Rectal smooth muscle tissue (tissue), 1 donor: ENCODE measurements around the gene GRN.

ENCODE experiments used
- H3K27ac ChIP-seq: one replicate; pipeline ENCODE4 v1.7.0; 2013; ENCODE audit warnings: low read depth, low read length, inconsistent platforms
- H3K27me3 ChIP-seq: one replicate; pipeline ENCODE4 v1.7.0; 2013; ENCODE audit warnings: low read length; ENCODE audit not compliant: control insufficient read depth, insufficient read depth
- H3K36me3 ChIP-seq: one replicate; pipeline ENCODE4 v1.7.0; 2013; ENCODE audit warnings: low read length; ENCODE audit not compliant: control insufficient read depth, insufficient read depth
- H3K4me1 ChIP-seq: one replicate; pipeline ENCODE4 v1.7.0; 2013; ENCODE audit warnings: low read length; ENCODE audit not compliant: control insufficient read depth, insufficient read depth
- H3K4me3 ChIP-seq: one replicate; pipeline ENCODE4 v1.7.0; 2013; ENCODE audit warnings: low read length
- H3K9ac ChIP-seq: one replicate; pipeline ENCODE4 v1.7.0; 2013; ENCODE audit warnings: low read length

GRN gene

DNA sequence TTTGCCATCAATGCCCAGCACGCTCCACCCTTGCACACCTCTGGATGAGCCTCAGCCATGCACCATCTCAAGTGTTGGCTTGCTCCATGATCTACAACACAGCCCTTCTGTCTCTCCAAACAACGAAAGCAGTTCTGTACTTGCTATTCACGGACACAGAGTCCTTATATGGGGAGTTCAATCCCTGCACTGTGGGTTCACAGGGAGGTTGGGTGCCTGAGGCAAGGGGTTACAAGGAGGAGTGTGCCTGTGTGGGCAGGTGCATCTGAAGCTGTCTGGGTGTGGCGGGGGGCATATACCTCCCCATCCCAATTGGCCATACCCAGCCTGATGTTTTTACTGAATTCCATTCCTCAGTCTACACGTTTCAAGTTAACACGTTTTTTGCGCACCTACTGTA is 31.1 kb upstream of the GRN start:
- Histone ChIP-seq H3K4me1 (peaks cover under 1% of the 10 kb centered on the region), H3K27ac (no peak overlapping the region), H3K9ac (no peak overlapping the region), H3K27me3 (peaks cover 21% of the 10 kb centered on the region), H3K4me3 (no peak overlapping the region), H3K36me3 (no peaks in the 10 kb centered on the region)

DNA sequence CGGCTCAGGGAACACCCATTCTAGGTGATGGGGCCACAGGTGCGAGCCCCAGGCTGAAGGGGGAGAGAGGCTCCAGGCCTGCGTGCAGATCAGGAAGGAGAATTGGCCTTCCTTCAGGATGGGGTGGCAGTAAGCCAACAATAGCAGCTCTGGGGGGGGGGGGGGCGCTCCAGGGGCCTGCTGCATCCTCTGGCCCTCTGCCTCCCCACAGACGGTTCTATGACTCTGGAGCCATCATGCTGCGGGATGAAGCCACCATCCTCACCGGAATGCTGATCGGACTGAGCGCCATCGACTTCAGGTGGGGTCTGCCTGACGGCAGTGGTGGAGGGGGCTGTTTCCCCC is 30.6 kb upstream of the GRN start:
- Histone ChIP-seq H3K4me3 (no peak overlapping the region), H3K27ac (no peak overlapping the region), H3K36me3 (no peaks in the 10 kb centered on the region), H3K9ac (no peak overlapping the region), H3K4me1 (no peaks in the 10 kb centered on the region), H3K27me3 (peaks cover 21% of the 10 kb centered on the region)

DNA sequence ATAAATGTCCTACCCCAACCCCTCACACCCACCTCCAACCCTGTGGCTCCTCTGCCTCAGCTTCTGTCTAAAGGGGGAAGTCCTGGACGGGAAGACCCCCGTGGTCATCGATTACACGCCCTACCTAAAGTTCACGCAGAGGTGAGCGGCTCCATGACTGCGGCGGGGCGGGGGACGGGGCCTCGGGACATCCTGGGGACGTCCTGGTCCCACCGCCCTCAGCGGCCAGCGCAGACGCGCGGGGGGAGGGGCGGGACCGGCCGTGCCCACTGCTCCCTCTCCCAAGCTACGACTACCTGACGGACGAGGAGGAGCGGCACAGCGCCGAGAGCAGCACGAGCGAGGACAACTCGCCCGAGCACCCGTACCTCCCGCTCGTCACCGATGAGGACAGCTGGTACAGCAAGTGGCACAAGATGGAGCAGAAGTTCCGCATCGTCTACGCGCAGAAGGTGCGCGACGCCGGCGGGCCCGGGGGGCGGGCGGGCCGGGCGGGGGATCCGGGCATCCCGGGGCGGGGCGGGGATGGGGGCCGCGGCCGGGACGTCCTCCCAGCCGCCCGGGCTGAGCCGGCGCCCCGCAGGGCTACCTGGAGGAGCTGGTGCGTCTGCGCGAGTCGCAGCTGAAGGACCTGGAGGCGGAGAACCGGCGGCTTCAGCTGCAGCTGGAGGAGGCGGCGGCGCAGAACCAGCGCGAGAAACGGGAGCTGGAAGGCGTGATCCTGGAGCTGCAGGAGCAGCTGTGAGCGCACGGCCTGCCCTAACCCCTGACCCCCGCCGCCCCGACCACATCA is 30.0 kb upstream of the GRN start:
- H3K36me3 ChIP-seq, result no peaks in the 10 kb centered on the region
- no peaks in the 10 kb centered on the region for H3K4me1 ChIP-seq
- H3K27me3 ChIP-seq, result peaks cover 21% of the 10 kb centered on the region
- no peak overlapping the region for H3K4me3 ChIP-seq
- no peak overlapping the region for H3K9ac ChIP-seq
- no peak overlapping the region for H3K27ac ChIP-seq

DNA sequence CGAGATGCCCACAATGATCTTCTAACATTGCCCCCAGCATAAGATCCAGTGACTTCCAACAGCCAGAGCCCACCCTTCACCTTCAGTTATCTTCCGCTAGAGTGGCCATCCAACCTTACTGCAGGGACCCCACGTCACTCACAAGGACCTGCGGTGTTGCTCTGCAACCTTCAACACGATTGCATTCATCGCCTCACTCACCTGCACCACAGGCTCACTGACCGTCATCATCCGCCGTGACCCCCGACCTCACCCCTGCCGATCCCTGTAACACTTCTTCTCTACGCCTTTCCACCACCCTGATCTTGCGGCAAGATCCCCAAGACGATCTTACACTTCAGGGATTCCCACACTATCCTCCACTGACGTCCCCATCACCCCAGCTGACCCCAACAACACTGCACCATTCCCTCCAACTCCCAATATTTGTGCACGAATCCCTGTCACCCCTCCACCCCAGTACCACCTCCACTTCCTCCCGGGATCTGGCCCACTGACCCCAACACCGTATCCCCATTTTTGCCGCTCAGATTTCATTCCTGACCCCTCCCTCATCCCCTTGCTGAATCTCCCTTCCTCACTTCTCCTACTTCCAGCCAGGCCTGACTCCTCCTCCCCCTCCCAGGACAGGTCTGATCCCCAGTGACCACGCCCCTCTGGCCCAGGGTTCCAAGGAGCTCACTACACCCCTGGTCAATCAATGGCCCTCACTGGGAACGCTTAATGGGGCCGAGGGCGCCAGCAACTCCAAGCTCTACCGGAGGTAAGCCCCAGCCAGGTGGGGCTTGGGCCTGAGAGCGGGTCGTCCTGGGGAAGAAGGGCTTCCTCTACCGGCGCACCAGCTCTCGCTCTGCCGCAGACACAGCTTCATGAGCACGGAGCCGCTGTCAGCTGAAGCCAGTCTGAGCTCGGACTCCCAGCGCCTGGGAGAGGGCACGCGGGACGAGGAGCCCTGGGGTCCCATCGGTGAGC is 29.1 kb upstream of the GRN start:
- H3K4me1 ChIP-seq, result no peaks in the 10 kb centered on the region
- peaks cover 2% of the 10 kb centered on the region for H3K36me3 ChIP-seq
- H3K27me3 ChIP-seq, result peaks cover 21% of the 10 kb centered on the region
- no peak overlapping the region for H3K9ac ChIP-seq
- H3K27ac ChIP-seq, result no peak overlapping the region
- H3K4me3 ChIP-seq, result no peak overlapping the region

DNA sequence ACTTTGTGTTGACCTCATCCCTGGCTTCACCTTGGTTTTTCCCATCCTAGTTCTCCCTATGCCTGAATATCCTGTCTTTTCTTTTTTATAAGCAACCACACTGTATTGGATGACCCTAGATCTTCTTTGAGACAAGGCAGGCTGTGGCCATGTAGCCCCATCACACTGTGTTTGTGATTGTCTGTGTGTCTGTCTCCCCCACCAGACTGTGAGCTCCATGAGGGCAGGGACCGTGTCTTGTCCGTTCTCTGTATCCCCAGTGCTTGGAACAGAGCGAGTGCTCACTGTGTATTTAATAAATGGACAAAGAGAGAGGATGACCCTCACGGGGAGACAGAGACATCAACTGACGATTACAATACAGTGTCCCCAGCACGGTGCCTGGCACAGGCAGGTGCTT is 27.6 kb upstream of the GRN start:
- Histone ChIP-seq H3K27me3 (peaks cover 21% of the 10 kb centered on the region), H3K4me3 (no peak overlapping the region), H3K36me3 (peaks cover 9% of the 10 kb centered on the region), H3K4me1 (no peaks in the 10 kb centered on the region), H3K27ac (no peak overlapping the region), H3K9ac (no peak overlapping the region)

DNA sequence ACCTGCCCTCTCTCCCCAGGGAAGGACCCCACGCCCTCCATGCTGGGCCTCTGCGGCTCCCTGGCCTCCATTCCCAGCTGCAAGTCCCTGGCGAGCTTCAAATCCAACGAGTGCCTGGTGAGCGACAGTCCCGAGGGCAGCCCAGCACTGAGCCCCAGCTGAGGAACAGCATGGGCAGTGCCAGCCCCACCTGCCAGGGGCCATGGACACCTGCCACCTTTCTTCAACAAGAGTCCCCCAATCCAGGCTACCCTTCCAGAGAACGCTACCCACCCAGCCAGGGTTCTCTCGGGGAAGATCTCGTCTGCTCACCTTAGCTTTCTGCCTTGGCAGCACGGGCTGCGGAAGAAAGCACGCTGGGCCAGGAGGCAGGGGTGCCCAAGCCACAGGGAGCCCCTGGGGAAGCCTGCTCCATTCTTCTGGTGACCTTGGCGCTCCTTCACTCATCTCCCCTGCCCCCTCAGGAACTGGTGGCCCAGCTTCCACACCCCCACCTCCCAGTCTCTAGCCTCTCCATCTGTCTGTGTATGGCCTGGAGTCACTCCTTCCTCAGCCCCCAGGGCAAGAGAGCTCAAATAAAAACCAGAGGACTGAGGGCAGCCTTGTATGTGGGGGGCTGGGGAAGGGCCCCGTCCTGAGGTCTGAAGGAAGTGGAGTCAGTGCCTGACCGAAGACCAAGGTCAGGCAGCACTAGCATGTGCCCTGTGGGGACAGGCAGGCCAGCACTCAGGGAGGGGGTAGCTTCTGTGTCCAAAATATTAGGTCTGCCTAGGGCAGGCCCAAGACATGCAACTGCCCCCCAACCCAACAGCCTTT is 26.8 kb upstream of the GRN start:
- no peak overlapping the region for H3K4me3 ChIP-seq
- no peak overlapping the region for H3K27ac ChIP-seq
- no peaks in the 10 kb centered on the region for H3K4me1 ChIP-seq
- H3K9ac ChIP-seq, result no peak overlapping the region
- H3K27me3 ChIP-seq, result peaks cover 21% of the 10 kb centered on the region
- H3K36me3 ChIP-seq, result peaks cover 9% of the 10 kb centered on the region

DNA sequence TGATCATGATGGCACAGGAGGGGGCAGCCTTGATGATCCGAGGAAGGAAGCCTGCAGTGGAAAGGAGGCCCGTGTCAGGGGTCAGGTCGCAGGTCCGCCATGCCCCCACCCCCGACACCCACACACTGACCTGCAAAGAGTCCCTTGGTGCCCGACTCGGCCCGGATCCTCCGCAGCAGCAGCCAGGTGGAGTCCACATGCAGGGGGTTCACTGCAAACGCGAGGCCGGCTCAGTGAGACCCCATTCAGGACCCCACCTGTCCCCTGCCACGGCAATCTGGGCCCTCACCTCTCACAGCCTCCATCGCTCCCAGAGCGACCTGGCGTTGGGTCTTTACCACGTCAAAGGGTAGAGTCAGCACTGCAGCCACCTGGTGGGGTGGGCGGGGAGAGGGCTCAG is 25.0 kb upstream of the GRN start:
- Histone ChIP-seq H3K27ac (no peak overlapping the region), H3K36me3 (peaks cover 9% of the 10 kb centered on the region), H3K4me3 (no peak overlapping the region), H3K27me3 (peaks cover 15% of the 10 kb centered on the region), H3K9ac (no peak overlapping the region), H3K4me1 (peaks cover 5% of the 10 kb centered on the region)

DNA sequence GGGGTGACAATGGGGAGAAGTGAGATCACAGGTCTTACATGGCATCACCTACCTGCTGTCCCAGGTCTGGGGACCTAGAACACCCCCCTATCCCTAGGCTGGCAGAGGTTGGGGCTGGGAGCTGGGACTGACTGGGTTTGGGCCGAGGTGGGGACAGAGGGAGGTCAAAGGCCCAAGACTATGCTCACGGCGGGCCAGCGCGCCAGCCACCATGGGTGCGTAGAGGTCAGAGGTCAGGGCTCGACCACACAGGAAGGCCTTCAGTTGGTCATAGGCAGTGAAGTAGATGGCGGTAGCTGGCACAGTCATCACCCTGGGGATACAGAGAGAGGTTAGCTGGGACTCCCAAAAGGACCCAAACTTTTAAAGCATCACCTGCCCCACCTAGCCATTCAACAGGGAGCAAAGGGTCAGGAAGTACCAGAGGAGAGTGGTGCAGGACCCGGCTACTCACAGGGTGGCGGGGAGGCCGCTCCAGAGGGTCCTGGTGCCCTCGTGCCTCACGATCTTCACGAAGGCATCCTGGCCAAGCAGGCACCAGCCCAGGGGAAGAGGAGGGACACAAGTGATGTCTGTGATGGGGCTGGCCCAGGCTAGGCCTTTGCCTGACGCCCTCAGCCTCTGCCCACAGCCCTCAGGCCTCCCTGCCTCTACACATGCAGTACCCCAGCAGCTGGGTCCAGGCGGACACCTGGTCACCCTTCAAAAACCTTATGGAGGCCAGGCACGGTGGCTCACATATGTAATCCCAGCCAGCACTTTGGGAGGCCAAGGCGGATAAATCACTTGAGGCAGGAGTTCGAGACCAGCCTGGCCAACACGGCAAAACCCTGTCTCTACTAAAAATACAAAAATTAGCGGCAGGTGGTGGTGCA is 23.6 kb upstream of the GRN start:
- peaks cover 5% of the 10 kb centered on the region for H3K4me1 ChIP-seq
- no peak overlapping the region for H3K4me3 ChIP-seq
- no peak overlapping the region for H3K27ac ChIP-seq
- peaks cover 9% of the 10 kb centered on the region for H3K36me3 ChIP-seq
- peaks cover 5% of the 10 kb centered on the region for H3K27me3 ChIP-seq
- no peak overlapping the region for H3K9ac ChIP-seq

DNA sequence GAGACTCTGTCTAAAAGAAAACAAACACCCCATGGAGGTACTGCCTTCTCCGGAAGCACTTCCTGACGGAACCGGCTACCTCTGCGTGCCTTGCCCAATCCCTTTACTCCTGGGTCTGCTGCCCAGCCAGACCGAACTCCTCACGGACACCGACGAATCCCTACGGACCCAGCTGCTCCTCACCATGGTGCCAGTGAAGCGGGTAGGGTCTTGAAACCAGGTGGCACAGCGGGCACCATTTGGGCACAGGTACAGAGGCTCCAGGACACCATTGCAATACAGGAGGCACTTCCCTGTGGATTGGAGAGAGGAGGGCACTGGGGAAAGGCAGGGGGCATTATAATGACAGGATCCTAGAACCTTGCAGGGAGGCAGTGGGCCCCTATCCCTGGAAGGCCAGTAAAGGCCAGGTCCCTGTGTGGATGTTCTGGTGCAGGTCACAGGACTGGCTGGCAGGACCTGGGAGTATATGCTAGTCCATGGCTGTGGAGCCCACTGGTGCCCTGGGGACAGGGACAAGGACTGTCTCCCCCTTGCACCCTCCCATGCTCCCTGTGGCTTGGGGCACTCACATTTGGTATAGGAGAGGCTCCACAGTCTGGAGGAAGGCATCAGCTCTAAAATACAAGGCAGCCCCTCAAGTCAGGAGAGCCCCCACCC is 22.7 kb upstream of the GRN start:
- Histone ChIP-seq H3K36me3 (peaks cover 9% of the 10 kb centered on the region), H3K4me1 (peaks cover 5% of the 10 kb centered on the region), H3K9ac (no peak overlapping the region), H3K4me3 (no peak overlapping the region), H3K27me3 (no peaks in the 10 kb centered on the region), H3K27ac (no peak overlapping the region)

DNA sequence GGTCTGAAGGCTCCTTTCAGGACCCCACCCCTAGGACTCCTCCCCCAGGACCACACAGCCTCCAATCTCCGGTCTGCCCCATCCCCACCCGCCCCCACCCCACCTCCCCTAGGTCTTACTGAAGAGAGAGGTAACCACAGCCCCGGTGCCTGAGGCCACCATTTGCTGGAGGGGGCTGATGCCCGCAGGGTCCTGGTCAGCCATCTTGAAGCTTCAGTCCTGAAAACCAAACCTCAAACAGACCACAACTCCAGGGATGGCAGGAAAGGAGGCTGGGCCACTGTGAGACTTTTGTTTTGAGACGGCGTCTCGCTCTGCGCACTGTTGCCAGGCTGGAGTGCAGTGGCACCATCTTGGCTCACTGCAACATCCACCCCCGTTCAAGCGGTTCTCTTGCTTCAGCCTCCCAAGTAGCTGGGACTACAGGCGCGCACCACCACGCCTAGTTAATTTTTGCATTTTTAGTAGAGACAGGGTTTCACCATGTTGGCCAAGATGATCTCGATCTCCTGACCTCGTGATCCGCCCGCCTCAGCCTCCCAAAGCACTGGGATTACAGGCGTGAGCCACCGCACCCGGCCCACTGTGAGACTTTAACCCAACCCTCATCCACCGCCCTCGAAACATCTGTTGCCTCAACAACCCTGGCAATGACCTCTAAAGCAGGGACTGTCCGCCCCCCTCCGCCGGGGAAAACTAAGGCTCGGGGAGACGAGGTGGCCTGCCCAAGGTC is 21.6 kb upstream of the GRN start:
- peaks cover 5% of the 10 kb centered on the region for H3K4me1 ChIP-seq
- H3K4me3 ChIP-seq, result peak overlapping the region; percentile 85
- peaks cover 9% of the 10 kb centered on the region for H3K36me3 ChIP-seq
- H3K27ac ChIP-seq, result no peak overlapping the region
- peak overlapping the region; percentile 61 for H3K9ac ChIP-seq
- no peaks in the 10 kb centered on the region for H3K27me3 ChIP-seq
